H1 (cell line): ENCODE results near the gene IDI2.

Source experiments
- BRCA1 ChIP-seq: IDR thresholded peaks from 2 replicates; pipeline ENCODE4 v1.6.1; 2012; ENCODE audit warnings: low read depth, low read length, improper control_type of control experiment
- CBX5 ChIP-seq: fragments of 300-800, 300-1000 bp; sonication (generic); IDR thresholded peaks from 2 replicates; pipeline ENCODE4 v1.7.1; 2016; ENCODE audit warnings: antibody characterized with exemption, low read length, low read depth
- CEBPB ChIP-seq: IDR thresholded peaks from 2 replicates; pipeline ENCODE4 v1.6.1; 2012; ENCODE audit warnings: low read depth, low read length
- CTCF ChIP-seq, 3 experiments: IDR thresholded peaks; 1 replicate in 2 of 3; 2 replicates in 1 of 3; pipeline versions ENCODE4 v1.5.1 to v1.6.1; 2011; ENCODE audit warnings: low read length in 3 of 3, mild to moderate bottlenecking in 3 of 3, inconsistent platforms in 2 of 3, low read depth in 1 of 3, moderate library complexity in 1 of 3; ENCODE audit not compliant: insufficient read depth in 1 of 3; ENCODE audit errors: control extremely low read depth in 1 of 3
- EP300 ChIP-seq, 2 experiments: IDR thresholded peaks; 1 replicate in 1 of 2; 2 replicates in 1 of 2; pipeline ENCODE4 v1.6.1; 2011 to 2012; ENCODE audit warnings: low read depth in 2 of 2, low read length in 2 of 2, mild to moderate bottlenecking in 2 of 2, borderline replicate concordance in 1 of 2, inconsistent platforms in 1 of 2, moderate library complexity in 1 of 2
- EZH2 ChIP-seq: fragments of 200-600 bp; sonication (generic); IDR thresholded peaks from 2 replicates; pipeline ENCODE4 v1.7.1; 2012; ENCODE audit warnings: low read depth, mild to moderate bottlenecking, moderate library complexity, low read length, inconsistent platforms; ENCODE audit not compliant: severe bottlenecking
- POLR2AphosphoS5 ChIP-seq: IDR thresholded peaks from 2 replicates; pipeline ENCODE4 v1.6.1; 2011; ENCODE audit warnings: low read depth, low read length
- RAD21 ChIP-seq, 2 experiments: IDR thresholded peaks in 1 of 2; conservative IDR thresholded peaks in 1 of 2; 2 replicates each; pipeline ENCODE4 v1.6.1; 2011; ENCODE audit warnings: low read depth in 2 of 2, low read length in 2 of 2, improper control_type of control experiment in 1 of 2, inconsistent platforms in 1 of 2, mild to moderate bottlenecking in 1 of 2, moderate library complexity in 1 of 2
- RXRA ChIP-seq: IDR thresholded peaks from 2 replicates; pipeline ENCODE4 v1.6.1; 2011; ENCODE audit warnings: low read depth, mild to moderate bottlenecking, low read length, moderate library complexity; ENCODE audit not compliant: insufficient read depth
- SIRT6 ChIP-seq: IDR thresholded peaks from one replicate; pipeline ENCODE4 v1.7.1; 2012; ENCODE audit warnings: low read length, inconsistent platforms
- TAF1 ChIP-seq: IDR thresholded peaks from 2 replicates; pipeline ENCODE4 v1.6.1; 2011; ENCODE audit warnings: mild to moderate bottlenecking, low read depth, low read length

GRCh38 chr10:976316-976715 lies 49.3 kb downstream of the IDI2 start:
- TF ChIP-seq BRCA1 (no peak), CTCF (IDR thresholded peaks at IDR 0.05; ENCODE audit: control extremely low read depth in 1 of 3, insufficient read depth in 1 of 3, low read depth in 1 of 3, low read length in 3 of 3) (no peak), EZH2 (no peak), CEBPB (no peak; the same call in 1 of the 2 replicates), SIRT6 (no peak), POLR2AphosphoS5 (no peak), TAF1 (no peak), RAD21 (IDR thresholded peaks at IDR 0.05 in 1 of 2, conservative IDR thresholded peaks at IDR 0.05 in 1 of 2; ENCODE audit: low read depth in 2 of 2, low read length in 2 of 2) (no peak), EP300 (IDR thresholded peaks at IDR 0.05; ENCODE audit: borderline replicate concordance in 1 of 2, low read depth in 2 of 2, low read length in 2 of 2) (no peak), CBX5 (no peak), RXRA (no peak)
